ENCODE data around the gene MASTL.
"Not testable (repeated sequence)": the region's sequence is repeated elsewhere in the genome, so short reads cannot be mapped to it uniquely, and the experiment has no call there.

Gene MASTL

DNA sequence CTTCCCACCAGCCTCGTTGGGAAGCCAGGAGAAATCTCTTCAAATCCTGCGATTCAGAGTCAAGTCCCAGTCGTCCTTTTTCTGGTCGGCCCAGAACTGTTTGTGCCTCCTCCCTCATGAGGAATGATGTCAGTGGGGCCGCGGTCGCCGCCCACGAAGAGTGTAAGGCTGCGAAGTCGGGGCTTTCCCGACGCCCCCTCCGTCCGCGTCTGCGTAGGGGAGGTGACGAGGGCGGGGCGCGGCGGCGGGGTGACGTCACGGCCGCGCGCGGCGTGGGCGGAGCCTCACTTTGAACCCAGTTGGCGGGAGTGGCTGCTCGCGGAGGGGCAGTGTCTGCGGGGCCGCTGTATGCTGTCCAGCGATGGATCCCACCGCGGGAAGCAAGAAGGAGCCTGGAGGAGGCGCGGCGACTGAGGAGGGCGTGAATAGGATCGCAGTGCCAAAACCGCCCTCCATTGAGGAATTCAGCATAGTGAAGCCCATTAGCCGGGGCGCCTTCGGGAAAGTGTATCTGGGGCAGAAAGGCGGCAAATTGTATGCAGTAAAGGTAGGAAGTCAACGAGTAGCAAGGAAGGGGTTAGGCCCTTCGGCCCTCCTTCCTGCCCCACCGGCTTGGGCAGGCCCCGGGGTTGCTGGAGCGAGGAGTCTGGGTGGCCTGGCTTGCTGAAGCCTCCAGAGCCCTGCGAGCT is at the start of gene MASTL:
Gene MASTL, plus strand, starts transcription at position 287 of the 689 bp plus-strand sequence. Its CDS starts 75 bp downstream, at position 362.
- DNase-seq: peak; percentile 6 to 35

DNA sequence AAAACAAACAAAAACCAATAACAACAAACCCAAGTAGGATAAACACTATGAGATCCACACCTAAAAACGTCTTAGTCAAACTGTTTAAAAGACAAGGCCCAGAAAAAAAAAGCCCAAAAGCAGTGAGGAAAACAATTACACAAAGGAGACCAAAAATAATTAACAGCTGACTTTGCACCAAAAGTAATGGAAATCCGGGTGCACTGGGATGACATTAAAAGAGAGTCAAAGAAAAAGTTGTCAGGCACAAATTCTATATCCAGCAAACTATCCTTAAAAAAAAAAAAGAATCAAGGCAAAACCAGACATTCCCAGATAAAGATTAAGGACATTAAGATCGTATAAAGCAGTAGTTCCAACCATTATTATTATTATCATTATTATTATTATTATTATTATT is 47.0 kb upstream of the MASTL start:
- no peak for DNase-seq

DNA sequence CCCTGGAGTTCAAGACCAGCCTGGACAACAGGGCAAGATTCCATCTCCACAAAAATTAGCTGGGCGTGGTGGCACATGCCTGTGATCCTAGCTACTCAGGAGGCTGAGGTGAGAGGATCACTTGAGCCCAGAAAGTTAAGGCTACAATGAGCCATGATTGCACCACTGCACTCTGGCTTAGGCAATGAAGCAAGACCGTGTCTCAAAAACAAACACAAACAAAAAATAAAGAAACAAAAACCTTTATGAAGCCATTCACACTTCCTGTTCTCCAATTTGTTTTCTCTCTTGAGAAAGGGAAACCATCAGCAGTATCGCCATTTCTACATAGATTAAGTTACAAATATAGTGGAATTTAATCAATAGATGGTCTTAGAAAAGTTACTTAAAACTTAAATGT is 20.8 kb upstream of the MASTL start:
- no peak for DNase-seq

DNA sequence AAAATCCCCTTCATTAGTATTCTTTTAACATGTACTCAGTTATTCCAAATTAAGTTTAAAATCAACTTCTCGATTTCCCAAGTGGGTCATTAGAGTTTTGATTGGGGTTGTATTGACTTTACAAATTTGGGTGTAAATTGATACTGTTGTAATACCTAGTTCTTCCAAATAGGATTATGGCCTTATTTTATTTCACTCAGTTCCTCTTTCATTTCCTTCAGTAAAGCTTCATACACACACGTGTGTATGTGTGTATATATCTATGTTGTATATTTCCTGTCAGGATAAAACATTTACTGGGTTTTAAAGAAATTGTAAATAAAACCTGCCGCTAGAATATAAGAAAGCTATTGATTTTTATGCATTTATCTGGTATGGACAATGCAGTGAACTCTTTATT is 16.9 kb upstream of the MASTL start:
- no peak for DNase-seq

DNA sequence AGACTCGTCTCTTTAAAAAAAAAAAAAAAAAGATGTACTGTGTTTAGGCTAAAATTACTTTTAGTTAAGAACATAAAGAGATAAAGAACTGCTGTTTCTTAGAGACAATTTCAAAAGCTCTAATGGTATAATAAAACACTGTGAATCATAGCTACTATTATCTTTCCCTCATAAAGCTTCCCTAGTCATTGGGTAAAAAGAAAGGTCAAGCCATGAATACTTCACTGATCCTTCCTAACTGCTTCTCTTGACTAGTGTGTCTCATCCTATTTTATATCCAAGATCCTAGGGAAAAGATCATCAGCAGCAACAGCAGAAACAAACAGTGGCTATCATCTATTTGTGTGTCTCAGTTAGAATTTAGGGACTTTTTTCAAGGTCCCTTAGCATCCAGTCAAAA is 11.5 kb upstream of the MASTL start:
- no peak for DNase-seq

DNA sequence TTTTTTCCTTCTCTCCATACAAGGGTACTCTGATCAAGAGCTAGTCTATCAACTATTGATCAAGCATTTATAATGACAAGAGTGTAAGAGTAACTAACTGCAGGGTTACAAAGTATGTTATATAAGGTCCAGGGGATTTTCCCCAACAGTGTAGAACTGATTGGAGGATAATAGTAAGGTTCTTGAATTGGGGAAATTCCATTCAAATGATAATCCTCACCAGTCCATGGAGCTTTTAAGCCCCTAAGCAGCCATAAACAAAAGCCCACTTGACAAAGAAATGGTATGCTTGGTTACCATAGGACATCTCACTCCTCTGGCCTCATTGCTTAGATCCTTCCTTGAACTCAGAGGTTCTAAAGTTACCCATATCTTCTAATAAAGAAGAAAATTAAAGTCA is 9.2 kb upstream of the MASTL start:
- no peak for DNase-seq

DNA sequence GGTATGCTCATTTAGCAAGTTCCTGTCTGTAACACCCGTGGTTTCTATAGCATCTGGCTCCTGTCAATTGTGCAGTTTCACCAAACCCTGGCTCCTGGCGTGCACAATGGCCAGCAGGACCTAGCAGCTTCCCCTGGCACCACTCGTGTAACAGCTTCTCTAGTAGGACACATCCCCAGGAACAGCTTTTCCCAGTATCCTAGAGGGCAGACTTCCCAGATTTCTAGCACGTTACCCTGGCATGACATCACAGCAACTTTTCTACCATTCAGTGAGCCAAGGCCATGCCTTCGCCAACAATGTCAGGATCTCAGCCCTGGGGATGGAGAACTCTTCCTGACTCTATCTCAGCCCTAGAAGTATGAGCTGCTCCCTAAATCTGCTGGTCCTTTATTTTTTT is 7.5 kb upstream of the MASTL start:
- no peak for DNase-seq

DNA sequence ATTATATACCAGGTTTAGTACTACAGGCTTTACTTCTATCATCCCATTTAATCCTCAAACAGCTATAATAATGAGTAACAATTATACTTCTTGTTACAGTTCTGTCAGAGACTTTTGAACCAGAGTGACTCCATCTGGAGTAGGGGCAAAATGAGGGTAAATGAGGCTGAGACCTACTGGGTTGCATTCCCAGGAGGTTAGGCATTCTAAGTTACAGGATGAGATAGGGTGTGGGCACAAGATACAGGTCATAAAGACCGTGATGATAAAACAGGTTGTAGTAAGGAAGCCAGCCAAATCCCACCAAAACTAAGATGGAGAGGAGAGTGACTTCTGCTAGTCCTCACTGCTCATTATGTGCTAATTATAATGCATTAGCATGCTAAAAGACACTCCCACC is 4.9 kb upstream of the MASTL start:
- DNase-seq: no peak

DNA sequence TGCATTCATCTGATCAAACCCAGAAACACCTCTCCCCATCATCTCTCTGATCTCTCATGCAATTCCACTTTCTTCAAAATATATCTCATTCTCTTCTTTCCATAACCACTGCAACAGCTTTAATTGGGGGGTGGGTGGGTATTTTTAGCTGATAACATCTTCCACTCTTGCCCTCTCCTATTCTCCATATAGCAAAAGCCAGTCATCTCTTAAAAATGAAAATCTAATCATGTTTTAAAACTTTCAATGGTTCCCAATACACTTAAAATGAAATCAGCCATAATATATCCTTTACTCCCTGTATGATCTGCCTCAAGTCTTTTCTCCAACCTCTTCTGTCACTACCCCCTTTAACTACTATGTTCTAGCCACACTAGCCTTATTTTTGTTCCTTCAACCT is 2.5 kb upstream of the MASTL start:
- no peak for DNase-seq

DNA sequence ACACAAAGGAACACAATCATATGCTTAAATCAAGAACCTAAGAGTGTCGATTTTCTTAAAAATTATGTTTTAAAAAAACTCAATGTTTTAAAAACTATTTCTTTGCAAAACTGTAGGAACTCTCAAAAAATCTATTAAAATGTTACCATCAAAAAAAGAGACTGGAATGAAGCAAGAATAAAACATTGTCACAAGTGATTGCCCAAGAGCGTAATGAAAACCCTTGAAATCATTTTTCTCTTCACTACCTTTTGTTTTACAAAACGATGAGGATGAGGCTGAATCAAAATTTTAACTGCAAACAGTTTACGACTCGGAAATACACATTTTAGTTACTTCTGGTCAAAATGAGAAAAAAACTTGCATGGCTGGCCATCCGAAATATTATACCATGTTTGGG is 1.8 kb upstream of the MASTL start:
- no peak for DNase-seq

DNA sequence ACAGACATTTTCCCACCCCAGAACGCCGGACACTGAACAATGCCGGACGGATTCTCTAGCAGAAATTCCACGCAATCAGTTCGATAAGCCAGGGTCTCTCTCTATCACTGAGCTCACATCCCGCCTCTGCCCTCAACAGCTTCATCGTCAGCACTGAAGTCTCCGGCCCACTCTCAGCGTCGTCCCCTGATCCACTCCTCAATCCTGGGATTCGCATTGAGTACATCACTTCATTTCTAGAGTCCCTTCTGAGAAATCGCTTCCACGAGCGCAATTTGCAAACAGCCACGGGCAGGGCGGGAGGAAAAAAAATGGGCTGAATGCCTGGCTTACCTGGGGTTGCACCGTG is 1.3 kb upstream of the MASTL start:
- no peak for DNase-seq

DNA sequence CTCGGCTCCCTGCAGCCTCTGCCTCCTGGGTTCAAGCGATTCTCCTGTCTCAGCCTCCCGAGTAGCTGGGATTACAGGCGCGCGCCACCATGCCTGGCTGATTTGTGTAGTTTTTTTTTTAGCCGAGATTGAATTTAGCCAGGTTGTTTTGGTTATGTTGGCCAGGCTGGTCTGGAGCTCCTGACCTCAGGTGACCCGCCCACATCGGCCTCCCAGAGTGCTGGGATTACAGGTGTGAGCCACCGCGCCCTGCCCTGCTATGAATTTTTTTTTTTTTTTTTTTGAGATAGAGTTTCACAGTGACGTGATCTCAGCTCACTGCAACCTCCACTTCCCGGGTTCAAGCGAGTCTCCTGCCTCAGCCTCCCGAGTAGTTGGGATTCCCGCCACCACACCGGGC is 1.4 kb downstream of the MASTL start:
- not testable (repeated sequence) for DNase-seq

DNA sequence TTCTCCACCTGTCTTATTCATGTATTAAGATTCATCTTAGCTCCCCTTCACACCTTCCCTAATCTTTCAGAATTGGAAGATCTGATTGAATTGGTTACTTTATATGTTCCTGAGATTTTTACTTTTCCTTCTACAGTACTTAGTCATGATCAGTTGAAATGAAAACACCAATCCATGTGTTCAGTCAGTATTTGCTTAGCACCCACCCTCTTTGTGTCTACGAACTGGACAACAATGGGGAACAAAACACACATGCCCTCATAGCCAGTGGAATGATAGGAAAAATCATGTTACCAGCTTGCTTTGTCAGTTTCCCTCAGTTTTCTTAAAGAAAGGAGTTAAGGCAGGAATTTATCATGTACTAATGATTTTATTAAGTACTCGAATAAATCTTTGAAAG is 2.0 kb downstream of the MASTL start:
- DNase-seq: no peak

DNA sequence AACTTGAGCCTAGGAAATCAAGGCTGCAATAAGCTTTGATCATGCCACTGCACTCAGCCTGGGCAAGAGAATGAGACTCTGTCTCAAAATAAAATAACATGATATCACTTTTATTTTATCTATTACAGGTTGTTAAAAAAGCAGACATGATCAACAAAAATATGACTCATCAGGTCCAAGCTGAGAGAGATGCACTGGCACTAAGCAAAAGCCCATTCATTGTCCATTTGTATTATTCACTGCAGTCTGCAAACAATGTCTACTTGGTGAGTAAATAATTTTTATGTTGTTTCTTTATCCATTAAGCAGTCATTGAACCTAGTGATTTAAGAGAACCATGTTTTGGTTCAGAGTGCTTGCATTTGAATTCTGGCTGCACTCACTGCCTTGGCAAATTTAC is 3.3 kb downstream of the MASTL start:
- no peak for DNase-seq

DNA sequence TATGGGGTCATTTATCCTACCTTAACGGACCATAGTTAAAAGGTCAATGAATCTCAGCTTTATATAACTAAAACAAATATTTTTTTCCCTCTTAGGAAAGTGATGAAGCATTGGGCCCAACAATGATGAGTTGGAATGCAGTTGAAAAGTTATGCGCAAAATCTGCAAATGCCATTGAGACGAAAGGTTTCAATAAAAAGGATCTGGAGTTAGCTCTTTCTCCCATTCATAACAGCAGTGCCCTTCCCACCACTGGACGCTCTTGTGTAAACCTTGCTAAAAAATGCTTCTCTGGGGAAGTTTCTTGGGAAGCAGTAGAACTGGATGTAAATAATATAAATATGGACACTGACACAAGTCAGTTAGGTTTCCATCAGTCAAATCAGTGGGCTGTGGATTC is 14.7 kb downstream of the MASTL start:
- DNase-seq: no peak

DNA sequence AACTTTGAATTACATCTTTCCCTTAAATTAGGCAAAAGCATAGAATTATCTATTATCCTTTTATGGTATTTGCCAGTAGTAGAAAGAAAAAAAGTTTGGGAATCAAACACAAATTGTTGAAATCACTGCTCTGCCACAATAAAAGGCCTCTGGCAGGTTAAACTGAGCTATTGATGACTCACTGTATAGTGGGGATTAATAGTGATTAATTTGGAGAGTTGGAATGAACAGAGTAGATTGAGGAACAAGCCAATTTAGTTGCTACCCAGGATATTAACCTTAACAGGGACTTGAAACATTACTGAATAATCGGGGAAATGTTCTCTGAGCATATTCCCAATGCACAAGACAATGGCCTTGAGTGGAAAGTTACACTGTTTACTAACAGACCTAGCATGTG is 33.1 kb downstream of the MASTL start:
- no peak for DNase-seq

DNA sequence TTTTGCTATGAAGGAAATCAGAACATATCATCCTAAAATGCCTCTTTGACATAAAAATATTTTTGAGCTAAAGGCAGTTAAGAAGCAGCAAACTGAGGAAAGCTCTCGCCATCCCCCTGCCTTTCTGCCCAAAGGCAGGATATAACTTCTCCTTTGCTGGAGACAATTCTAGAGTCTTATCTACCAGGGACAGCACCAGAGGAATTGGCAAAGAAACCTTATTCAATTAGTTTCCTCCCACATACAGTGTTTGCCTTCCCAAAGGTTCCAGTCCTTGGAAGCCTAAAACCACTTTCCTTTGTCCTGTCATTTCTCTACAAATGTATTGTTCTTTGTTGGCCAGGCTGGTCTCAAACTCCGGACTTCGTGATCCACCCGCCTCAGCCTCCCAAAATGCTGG is 33.7 kb downstream of the MASTL start:
- DNase-seq: no peak

DNA sequence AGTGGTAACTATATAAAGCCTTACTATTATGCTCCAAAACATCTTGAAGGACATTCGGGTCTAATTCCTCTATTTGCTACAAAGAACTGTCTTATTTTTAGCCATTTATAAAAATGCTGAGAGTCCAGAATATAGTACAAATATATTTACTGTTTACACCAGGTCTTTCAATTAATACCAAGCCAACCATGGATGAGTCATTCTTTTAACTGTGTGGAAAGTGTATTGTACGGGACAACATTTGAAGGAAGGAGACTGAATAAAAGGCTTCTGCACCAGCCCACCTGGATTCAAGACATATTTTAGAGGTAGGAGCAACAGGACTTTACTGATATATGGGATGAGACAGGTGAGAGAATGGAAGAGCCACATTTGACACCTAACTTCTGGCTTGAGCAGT is 35.4 kb downstream of the MASTL start:
- no peak for DNase-seq

DNA sequence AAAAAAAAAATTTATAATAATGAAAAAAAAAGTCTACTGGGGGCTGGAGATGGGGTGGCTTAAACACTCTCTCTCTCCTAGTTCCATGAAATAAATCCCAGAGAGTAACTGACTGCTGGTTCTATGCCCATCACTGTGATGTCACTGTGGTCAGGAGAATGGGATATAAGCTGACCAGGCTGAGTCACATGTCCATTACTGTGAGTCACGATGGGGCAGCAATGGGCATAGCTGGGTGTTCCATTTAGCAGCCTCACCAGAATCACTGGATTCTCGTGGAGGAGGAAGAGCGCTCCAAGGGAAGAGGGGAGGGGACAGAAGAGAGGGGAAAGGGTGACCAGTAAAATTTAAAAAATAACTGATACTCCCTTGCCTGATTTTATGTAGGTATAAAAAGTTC is 37.1 kb downstream of the MASTL start:
- no peak for DNase-seq

DNA sequence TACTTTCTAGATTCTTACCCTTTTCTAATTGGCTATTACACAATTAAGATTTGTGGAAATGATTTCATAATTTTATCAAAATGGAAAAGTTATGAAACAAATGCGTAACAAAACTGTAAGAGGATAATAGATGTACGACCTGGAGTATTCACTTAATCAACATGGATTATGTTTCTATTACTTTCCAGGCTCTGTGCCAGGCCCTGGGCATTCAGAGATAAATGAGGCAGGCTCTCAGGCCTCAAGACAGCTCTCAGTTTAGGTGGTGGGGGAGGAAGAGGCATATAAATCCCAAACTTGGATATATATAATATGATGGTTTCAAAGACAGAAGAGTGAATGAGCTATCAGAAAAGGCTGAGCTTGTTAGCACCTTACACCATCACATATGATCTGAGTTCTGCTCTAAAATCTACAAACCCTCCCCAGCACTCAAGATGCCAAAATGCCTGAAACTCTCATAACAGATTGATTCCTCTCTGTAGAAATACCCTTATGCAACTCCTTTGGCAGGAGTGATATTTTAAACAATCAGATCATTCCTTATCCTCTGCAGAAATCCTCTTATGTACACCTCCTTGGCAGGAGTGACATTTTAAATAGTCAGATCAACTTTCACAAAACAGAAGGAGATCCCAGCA is 42.9 kb downstream of the MASTL start:
- no peak for DNase-seq

DNA sequence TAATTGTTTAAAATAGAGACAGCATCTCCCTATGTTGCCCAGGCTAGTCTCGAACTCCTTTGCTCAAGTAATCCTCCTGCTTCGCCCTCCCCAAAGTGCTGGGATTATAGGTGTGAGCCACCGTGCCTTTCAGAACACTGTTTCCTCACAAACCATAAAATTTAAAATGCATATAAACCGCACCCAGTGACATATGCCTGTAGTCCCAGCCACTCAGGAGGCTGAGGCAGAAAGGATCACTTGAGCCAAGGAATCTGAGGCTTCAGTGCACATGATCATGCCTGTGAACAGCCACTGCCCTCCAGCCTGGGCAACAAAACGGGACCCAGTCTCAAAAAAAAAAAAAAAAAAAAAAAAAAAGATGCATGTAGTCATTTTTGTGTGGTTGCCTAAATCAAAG is 48.7 kb downstream of the MASTL start:
- no peak for DNase-seq

DNA sequence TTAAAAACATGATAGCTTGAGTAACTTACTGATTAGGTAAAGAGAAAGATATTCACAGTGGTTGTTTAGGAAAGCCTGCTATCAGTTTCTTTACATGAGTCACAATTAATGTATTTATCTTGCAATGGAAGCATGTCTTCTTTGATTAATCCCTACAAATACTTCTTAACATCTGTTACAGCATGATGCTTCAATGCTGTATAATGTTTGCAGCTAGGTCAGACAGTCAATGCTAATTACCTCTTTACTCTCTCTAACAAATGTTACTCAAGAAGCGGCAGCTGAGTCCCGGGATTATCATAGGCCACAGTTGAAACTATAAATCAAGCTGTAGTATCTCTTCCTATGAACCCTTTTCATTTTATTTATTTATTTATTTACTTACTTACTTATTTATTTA is 52.2 kb downstream of the MASTL start:
- no peak for DNase-seq

DNA sequence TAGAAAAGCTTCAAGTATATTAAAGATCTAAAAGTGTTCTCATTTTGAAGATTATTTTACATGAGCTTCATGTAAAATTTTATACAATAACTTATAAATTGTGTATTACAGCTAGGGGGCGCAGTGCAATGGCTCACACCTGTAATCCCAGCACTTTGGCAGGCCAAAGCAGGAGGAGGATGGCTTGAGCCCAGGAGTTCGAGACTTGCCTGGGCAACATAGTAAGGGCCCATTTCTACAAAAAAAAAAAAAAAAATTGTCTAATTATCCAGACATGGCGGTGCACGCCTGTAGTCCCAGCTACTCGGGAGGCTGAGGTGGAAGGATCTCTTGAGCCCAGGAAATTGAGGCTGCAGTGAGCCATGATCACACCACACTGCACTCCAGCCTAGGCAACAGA is 68.8 kb downstream of the MASTL start:
- no peak for DNase-seq

DNA sequence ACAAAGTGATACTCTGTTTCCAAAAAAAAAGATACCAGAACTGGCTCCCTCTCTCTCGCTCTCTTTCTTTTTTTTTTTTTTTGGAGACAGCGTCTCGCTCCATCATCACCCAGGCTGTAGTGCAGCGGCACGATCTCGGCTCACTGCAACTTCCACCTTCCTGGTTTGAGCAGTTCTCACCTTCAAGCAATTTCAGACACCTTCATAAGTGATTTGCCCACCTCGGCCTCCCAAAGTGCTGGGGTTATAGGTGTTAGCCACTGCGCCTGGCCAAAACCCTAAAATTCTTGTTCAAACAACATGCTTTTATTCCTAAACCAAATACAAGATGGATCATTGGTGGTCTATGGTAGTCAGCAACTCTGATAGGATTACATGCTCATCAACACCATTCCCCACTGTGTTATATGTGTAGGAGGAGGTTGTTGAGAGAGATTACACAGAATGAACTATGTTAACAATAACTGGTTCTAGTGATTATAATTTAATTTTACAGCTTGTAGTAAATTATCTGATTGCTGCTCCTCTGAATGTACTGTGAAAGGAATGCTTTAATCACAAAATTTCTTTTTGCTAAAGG is 69.9 kb downstream of the MASTL start:
- DNase-seq: no peak

Measured in cerebellar nuclear complex (tissue), 1 donor.